GM10248 (cell line): ENCODE measurements around the gene PHB1.

Source experiments
- CTCF ChIA-PET: fragments of 300-600 bp; sonication (Branson Sonifier 250); formaldehyde crosslinking; extraction: SDS; loops from one replicate; lab custom pipeline; 2021; ENCODE audit warnings: antibody characterized with exemption; lab: Yijun Ruan, JAX
- POLR2A ChIA-PET: fragments of 350-650 bp; sonication (Branson Sonifier 250); formaldehyde crosslinking; extraction: SDS; loops from one replicate; lab custom pipeline; 2020; ENCODE audit warnings: antibody characterized with exemption; lab: Yijun Ruan, JAX
- DNase-seq: peaks from one replicate; pipeline ENCODE4 v3.0.0; 2012; ENCODE audit errors: extremely low spot score
- CTCF ChIP-seq: IDR thresholded peaks from 2 replicates; pipeline ENCODE4 v1.5.1; 2012; ENCODE audit warnings: mild to moderate bottlenecking, low read depth; ENCODE audit errors: extremely low read depth, missing control alignments, control extremely low read depth

Gene PHB1

GRCh38 chr17:49404361-49404760, 10.3 kb downstream of the PHB1 start:
- DNase-seq: no peak
- no peak for TF ChIP-seq CTCF
- ChIA-PET POLR2A (interaction anchor here (0.6 kb wide), 1 partner anchor 342 kb away, joined by 3 read pairs; no protein-coding TSS in a partner anchor), CTCF (interaction anchor here (0.8 to 12.1 kb wide), 2 partner anchors 10 to 153 kb away, joined by 3 to 220 read pairs; partner anchors contain the start of gene PHB1)

DNA sequence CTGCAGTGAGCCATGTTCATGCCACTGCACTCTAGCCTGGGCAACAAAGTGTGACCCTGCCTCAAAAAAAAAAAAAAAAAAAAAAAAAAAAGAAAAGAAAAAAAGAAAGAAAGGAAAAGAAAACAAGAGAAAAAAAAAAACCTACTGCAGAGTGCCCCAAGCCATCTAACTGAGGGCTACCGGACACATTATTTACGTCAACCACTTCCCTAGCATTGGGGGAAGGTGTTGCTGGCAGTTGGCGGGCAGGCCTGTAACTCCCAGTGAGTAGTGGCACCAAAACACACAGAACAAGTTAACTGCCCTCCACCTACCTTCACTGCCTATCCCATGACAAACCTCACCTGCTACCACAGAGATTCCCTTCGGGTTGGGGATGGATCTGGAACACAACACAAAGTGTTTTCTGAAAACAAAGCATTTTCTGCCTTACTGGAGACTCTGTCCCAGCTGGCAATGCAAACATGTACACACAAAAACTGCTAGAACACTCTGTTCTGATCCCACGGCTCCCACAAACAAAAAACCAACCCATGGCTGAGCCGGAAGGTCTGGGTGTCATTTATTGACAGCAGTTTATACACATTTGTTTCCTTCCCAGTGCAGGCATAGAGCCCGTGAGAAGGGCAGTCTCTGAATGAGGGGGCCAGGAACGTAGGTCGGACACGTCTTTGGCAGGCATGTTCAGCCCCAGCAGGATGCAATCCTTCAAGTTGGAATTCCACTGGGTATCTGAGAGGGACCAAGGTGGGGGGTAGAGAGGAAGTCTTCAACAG, 11.0 kb downstream of the PHB1 start:
- ChIA-PET CTCF (interaction anchor here (12.1 kb wide), 1 partner anchor 154 kb away, joined by 220 read pairs; no protein-coding TSS in a partner anchor), POLR2A (interaction anchor here (0.6 kb wide), 1 partner anchor 343 kb away, joined by 3 read pairs; no protein-coding TSS in a partner anchor)
- no peak for TF ChIP-seq CTCF
- DNase-seq: no peak

DNA sequence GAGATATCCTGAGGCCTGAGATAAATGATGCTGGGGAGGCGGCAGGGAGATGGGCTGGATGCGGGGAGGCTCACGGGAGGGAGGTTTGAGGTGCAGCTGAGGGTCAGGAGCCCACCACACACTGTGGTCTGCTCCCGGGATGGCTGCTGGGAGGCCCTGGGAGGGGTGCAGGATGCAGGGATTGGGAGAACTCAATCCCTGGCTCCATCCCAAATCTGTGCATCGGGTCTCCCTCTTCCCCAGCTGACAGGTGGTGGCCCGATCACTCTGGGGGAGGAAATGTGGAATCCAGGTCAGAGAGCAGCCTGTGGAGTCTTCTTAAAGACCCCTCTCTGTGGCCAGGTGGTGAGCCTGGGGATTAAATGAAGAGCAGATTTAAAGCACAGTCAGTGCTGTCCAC, 12.0 kb downstream of the PHB1 start:
- no peak for DNase-seq
- ChIA-PET POLR2A (no interaction called here), CTCF (interaction anchor here (2.2 kb wide), 1 partner anchor 88 kb away, joined by 6 read pairs; no protein-coding TSS in a partner anchor)
- no peak for TF ChIP-seq CTCF

- no peak for TF ChIP-seq CTCF
- CTCF ChIA-PET: interaction anchor here (2.2 to 4.9 kb wide), 2 partner anchors 88 to 155 kb away, joined by 6 to 23 read pairs; no protein-coding TSS in a partner anchor
- POLR2A ChIA-PET: no interaction called here
- DNase-seq: no peak
Measured at GRCh38 chr17:49401971-49402611, 12.6 kb downstream of the PHB1 start.

DNA sequence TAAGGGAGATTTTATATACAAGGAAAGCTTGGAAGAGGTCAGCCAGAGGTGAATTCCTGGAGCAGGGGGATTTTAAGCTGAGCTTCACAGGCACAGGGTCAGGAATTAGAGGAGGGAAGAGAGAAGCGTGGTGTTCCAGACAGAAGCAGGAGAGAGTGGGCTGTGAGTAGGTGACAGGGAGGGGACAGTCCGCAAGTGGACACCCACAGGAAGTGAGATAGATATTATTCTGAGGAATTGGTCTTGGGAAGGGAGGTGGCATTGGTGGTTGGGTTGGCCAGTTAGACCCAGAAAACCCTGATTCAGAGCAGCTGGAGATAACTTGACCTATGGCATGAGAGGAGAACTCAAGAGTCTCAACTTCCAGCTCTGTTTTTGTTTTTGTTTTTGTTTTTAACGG, 14.7 kb downstream of the PHB1 start:
- POLR2A ChIA-PET: no interaction called here
- no peak for DNase-seq
- CTCF ChIA-PET: interaction anchor here (1.1 to 4.9 kb wide), 10 partner anchors 8 to 176 kb away, joined by 3 to 51 read pairs (median 9); no protein-coding TSS in a partner anchor
- no peak for TF ChIP-seq CTCF

DNA sequence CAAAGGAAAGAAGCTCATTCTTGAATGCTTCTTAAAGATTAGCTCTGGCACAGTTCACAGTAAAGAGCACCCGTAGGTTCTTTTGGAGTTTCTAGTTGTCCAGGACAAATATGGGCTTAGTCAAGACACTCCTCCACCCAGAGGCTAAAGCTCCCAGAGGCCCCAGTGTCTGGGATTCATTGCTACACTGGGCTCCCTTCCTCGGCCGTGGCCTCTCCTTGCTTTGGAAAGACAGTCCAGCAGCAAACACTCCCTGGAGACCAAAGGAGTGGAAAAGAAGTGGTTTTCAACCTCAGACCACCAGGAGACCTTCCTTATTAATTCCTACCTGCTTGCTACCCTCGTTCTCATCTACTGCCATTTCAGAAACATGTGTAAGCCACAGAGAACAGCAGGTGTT, 17.1 kb downstream of the PHB1 start:
- ChIA-PET POLR2A (no interaction called here), CTCF (interaction anchor here (0.9 to 4.9 kb wide), 9 partner anchors 10 to 169 kb away, joined by 3 to 51 read pairs (median 8); partner anchors contain the start of gene PHB1)
- TF ChIP-seq CTCF: no peak
- DNase-seq: no peak
